ENCODE results near the gene NEUROD2. TPM values are rescaled to one million over a fixed set of nuclear protein-coding genes. Genes with fewer than 3 reads are reported as not detected.
A peak's percentile ranks its signal among the peaks of the same experiment; 100 is the strongest.

The NEUROD2 gene
- total and polyA plus RNA-seq, 2 of the 13 experiments (the other 11 are each of a cell fraction or from before 2014, with no cell fraction given) = not detected

GRCh38 chr17:39636927-39637736 is 29.4 kb upstream of the NEUROD2 start, which contains the start of gene STARD3 (continued):
- TF ChIP-seq ZBTB33 (CRISPR knock-in tag; IDR thresholded peaks at IDR 0.05) (no peak), ZSCAN12 (CRISPR knock-in tag; IDR thresholded peaks at IDR 0.05) (peak; percentile 90; the same call in 1 of the 2 replicates), ZNF784 (CRISPR knock-in tag; IDR thresholded peaks at IDR 0.05; ENCODE audit: borderline replicate concordance) (no peak), AFF4 (CRISPR knock-in tag; IDR thresholded peaks at IDR 0.05) (no peak), ZNF160 (CRISPR knock-in tag; IDR thresholded peaks at IDR 0.05) (0 out of 2 replicates have a peak, but pooled peaks have one; percentile 68), MIER3 (CRISPR knock-in tag; IDR thresholded peaks at IDR 0.05; ENCODE audit: borderline replicate concordance) (peak; percentile 28; the same call in 1 of the 2 replicates), SRY (CRISPR knock-in tag; IDR thresholded peaks at IDR 0.05) (peak; percentile 97), TAF15 (IDR thresholded peaks at IDR 0.05; ENCODE audit: low read depth, low read length, poor library complexity, severe bottlenecking) (no peak), SETDB1 (CRISPR knock-in tag; IDR thresholded peaks at IDR 0.05; ENCODE audit: borderline replicate concordance) (no peak), SAP130 (CRISPR knock-in tag; IDR thresholded peaks at IDR 0.05; ENCODE audit: low read depth) (peak; percentile 90), ZNF20 (CRISPR knock-in tag; IDR thresholded peaks at IDR 0.05) (peak; percentile 70; the same call in 1 of the 2 replicates), ZNF619 (CRISPR knock-in tag; IDR thresholded peaks at IDR 0.05) (peak; percentile 54; the same call in 1 of the 2 replicates), STAT6 (CRISPR knock-in tag; IDR thresholded peaks at IDR 0.05; ENCODE audit: borderline replicate concordance) (no peak), NFYC (CRISPR knock-in tag; IDR thresholded peaks at IDR 0.05) (0 out of 2 replicates have a peak, but pooled peaks have one; percentile 40), YEATS2 (CRISPR knock-in tag; IDR thresholded peaks at IDR 0.05; ENCODE audit: borderline replicate concordance) (peak; percentile 80), DDIT3 (CRISPR knock-in tag; IDR thresholded peaks at IDR 0.05) (no peak), ZFP37 (CRISPR knock-in tag; IDR thresholded peaks at IDR 0.05; ENCODE audit: borderline replicate concordance) (peak; percentile 89), ZBTB42 (CRISPR knock-in tag; IDR thresholded peaks at IDR 0.05) (no peak), GTF2F1 (IDR thresholded peaks at IDR 0.05; ENCODE audit: low read length) (no peak), CBX5 (CRISPR knock-in tag; IDR thresholded peaks at IDR 0.05; ENCODE audit: borderline replicate concordance) (no peak)

Data from HepG2 (cell line).